H4 (cell line): ENCODE data around the gene GNAQ. TPM values are rescaled to one million over a fixed set of nuclear protein-coding genes. Genes with fewer than 3 reads are reported as not detected.
"Not testable (repeated sequence)": the region's sequence is repeated elsewhere in the genome, so short reads cannot be mapped to it uniquely, and the experiment has no call there.

Source experiments
- DNase-seq: peaks from one replicate; pipeline ENCODE4 v3.0.0-alpha.2; 2015; ENCODE audit warnings: low spot score
- total RNA-seq: library from RNA; depleted of rRNA; stranded (reverse); fragments of >200 nt; shearing (Covaris generic); gene quantifications from 2 replicates; pipeline ENCODE4 v1.2.3, GENCODE V29; 2014; rRNA removed

GNAQ gene
- total RNA-seq, 1 experiment from 2014 or later = 20.6 TPM

DNA sequence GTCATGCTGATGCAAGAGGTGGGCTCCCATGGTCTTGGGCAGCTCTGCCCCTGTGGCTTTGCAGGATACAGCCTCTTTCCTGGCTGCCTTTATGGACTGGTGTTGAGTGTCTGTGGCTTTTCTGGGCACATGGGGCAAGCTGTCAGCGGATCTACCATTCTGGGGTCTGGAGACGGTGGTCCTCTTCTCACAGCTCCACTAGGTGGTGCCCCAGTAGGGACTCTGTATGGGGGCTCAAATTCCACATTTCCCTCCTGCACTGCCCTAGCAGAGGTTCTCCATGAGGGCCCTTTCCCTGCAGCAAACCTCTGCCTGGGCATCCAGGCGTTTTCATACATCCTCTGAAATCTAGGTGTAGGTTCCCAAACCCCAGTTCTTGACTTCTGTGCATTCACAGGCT is 340.9 kb downstream of the GNAQ start:
- DNase-seq = not testable (repeated sequence)

DNA sequence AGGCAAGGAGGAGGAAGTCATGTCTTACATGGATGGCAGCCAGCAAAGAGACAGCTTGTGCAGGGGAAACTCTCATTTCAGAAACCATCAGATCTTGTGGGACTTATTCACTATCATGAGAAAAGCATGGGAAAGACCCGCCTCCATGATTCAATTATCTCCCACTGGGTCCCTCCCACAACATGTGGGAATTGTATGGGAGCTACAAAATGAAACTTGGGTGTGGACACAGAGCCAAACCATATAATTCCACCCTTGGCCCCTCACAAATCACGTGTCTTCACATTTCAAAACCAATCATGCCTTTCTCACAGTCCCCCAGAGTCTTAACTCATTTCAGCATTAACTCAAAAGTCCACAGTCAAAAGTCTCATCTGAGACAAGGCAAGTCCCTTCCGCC is 341.5 kb downstream of the GNAQ start:
- not testable (repeated sequence) for DNase-seq

DNA sequence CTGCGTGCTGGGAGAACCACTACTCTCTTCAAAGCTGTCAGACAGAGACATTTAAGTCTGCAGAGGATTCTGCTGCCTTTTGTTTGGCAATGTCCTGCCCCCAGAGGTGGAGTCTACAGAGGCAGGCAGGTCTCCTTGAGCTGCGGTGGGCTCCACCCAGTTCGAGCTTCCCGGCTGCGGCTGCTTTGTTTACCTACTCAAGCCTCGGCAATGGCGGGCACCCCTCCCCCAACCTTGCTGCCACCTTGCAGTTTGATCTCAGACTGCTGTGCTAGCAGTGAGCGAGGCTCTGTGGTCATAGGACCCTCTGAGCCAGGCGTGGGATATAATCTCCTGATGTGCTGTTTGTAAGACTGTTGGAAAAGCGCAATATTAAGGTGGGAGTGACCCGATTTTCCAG is 343.9 kb downstream of the GNAQ start:
- not testable (repeated sequence) for DNase-seq

DNA sequence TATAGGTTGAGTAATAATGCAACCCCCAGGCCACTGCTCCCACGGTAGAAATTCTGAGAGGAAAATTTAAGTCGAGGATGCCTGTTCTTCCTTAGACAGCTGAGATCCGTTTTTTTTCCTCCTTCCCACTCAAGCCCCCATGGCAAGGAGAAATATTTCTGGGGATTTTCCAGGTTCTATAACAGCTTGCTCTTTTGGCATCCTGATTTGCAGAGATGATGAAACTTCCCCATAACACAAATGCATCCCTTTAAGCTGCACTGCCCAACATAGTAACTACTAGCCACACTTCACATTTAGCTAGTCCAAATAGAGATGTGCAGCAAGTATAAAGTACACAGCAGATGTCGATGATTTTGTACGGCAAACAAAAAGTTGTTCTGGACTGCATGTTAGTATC is 351.0 kb downstream of the GNAQ start:
- DNase-seq = no peak

DNA sequence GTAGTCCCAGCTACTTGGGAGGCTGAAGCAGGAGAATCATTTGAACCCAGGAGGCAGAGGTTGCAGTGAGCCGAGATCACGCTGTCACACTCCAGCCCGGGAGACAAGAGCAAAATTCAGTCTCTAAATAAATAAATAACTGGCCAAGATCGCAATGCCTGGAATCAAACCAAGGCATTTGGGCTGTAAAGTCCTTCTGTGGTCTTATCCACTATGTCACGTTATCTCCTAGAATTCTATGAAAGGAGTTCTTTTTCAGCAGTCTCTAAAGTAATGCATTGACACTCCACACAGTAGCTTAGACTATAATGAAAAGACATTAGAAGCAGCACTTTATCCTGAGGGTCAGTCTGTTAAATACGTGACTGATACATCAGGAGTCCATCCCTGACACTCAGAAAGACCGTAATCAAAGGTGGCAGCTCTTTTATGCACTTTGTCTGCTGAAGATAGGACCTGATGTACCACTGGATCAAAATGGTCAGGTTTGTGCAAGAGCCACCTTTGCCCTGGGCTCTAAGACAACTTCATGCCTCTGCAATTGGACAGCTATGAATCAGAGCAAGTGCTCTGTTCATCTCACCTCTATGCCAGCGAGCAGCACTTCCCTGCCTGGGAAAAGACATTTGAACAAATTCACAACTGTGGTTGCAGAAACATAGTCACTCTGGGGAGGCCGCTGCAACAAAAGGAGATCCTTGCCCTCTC is 351.8 kb downstream of the GNAQ start:
- no peak for DNase-seq

DNA sequence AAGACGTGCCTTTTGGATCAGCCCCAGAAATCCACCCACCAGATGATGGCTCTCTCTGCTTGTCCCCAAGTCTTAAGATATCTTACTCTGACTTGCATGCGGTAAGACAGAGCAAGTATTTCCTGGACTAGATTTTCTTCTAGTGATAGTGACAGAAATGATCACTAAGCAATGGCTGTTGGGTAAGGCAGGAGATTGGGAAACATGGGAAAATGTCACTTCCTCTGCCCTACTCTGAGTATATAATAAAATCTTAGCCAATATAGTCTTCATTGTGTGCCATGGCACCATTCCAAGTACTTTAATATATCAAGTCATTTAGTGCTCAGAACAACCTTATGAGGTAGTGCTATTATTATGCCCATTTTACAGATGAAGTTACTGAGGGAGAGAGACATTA is 352.5 kb downstream of the GNAQ start:
- DNase-seq = no peak

DNA sequence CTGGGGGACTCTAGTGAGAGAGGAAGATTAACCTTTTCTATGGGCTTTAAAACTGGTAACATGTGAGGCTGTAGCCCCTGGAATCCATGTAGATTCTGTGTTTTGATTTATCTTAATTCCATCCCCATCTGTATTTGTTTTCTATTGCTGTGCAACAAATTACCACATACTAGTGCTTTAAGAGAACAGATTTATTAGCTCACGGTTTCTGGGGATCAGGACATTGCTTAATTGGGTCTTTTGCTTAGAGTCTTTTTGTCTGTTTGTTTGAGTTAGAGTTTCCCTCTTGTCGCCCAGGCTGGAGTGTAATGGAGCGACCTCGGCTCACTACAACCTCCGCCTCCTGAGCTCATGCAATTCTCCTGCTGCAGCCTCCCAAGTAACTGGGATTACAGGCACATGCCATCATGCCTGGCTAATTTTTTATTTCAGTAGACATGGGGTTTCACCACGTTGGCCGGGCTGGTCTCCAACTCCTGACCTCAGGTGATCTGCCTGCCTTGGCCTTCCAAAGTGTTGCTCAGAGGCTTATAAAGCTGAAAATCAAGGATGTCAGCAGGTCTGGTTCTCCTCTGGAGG is 353.6 kb downstream of the GNAQ start:
- no peak for DNase-seq

DNA sequence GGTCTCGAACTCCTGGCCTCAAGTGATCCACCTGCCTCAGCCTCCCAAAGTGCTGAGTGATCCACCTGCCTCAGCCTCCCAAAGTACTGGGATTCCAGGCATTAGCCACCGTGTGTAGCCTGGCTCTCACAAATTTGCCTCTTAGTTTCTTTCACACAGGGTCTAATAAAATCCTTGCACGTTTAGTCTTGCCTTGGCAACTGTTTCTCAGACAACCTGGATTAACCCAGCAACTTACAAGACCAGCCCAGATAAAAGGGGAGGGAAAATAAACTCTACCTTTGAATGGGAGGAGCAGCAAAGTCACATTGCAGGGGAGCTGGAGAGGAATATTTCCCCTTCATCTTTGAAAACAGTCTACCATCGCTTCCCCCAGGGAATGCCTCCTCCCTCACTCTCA is 354.2 kb downstream of the GNAQ start:
- no peak for DNase-seq

DNA sequence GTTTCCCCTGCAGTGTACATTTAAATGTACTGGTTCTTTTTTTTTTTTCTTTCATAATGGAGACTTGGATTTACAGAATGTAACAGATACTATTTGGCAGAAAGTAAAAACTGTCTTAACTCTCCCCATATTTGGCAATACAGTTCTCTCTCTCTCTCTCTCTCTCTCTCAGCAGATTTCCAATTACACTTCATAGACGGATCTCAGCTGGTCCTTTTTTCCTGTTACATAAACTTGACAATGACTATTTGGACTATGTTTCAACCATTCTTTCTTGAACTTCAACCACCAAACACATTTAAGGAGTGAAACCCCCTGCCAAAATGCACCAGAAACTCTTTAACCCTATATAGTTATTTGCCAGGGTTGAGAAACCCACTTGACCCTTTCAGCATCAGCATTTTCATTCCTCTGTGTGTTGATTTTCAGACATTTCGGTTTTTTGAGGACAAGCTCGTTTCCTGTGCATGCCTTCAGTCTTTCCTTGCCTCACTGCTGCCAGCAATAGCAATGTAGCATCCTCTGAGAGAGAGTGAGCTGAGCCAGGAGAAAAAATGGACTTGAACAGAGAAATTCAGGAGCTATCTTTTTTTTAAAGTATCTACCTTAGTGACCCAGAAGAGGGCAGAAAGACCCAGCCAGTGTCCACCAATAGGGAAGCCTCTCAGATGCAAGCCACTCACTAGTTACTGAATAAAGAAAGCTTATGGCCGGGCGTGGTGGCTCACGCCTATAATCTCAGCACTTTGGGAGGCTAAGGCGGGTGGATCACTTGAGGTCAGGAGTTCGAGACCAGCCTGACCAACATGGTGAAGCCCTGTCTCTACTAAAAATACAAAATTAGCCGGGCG is 357.4 kb downstream of the GNAQ start:
- DNase-seq = no peak

DNA sequence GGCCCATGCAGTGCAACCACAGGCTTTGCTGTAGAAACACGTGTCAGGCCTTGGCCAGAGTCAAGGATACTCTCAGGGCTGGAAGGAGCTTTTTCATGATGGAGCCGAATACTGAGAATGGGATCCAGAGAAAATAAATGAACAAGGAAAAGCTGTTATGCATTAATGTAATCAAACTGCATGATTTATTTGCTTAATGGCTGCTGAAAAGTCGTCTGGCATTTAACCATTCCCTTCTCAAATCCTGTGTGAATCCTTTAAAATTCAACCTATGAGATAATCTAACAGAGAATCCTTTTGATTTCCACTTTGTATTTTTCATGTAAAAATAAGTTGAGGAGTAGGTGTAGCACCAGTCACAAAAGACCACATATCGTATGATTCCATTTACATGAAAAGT is 359.4 kb downstream of the GNAQ start:
- no peak for DNase-seq

DNA sequence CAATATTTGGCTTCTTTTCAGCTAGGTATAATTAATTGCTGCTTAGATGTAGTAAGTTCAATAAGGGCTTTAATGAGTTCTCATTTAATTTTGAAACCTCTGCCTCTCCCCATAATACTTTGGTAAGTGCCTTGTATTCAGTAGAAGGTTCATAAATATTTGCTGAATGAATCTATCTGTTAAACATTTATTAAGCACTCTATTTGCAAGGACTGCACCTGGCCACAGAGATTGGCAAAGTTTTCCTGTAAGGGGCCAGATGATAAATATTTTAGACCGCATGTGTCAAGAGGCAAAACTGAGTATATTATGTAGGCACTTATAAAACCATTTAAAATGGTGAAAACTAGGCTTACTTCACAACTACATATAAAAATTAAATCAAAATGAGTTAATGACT is 364.5 kb downstream of the GNAQ start:
- DNase-seq = no peak

Other genes starting within 250 kb of the GNAQ start
- 24.2 and 30.9 TPM in 2 replicates for gene CEP78, start 204.3 kb upstream of the GNAQ start, total RNA-seq